ENCODE results near the gene NAV2. TPM values are rescaled to one million over a fixed set of nuclear protein-coding genes. Genes with fewer than 3 reads are reported as not detected.

Gene NAV2
- total RNA-seq, 4 donors from 2014 or later: 9.6 to 40.0 (median 23.1) TPM

GRCh38 chr11:19980957-19981669 is 268.5 kb downstream of the NAV2 start:
- Histone ChIP-seq H3K9me3 (no peaks in the 10 kb centered on the region), H3K4me3 (no peak overlapping the region), H3K27ac (peak overlapping the region; percentile 17 to 69 (median 60)), H3K27me3 (no peaks in the 10 kb centered on the region), H3K4me1 (peaks cover 8 to 32% (median 20%) of the 10 kb centered on the region in 4 donors), H3K36me3 (no peaks in the 10 kb centered on the region)
- peak; percentile 17 for DNase-seq
- TF ChIP-seq POLR2AphosphoS5 (IDR thresholded peaks at IDR 0.05) (peak in 2 of 3 donors; percentile 19 to 38), POLR2A (IDR thresholded peaks at IDR 0.05) (no peak)
- WGBS, 2 donors (ENCODE audit: low coverage in 1 of 2): 39 to 58% methylated on average over 6 to 8 of the region's 8 CpGs
- in situ Hi-C loops (cut with MboI; ENCODE audit: low pct_ligation_motif_present in 1 of 4, low pct_unique_long_range_greater_than_20kb in 1 of 4, low sequenced_read_pairs in 3 of 4): no loop called here
- intact Hi-C loops (cut with DNase I; ENCODE audit: low total_unique reads): loop anchor here (5.0 kb wide), 1 partner anchor 49 kb away; no protein-coding TSS in a partner anchor

- Histone ChIP-seq H3K27ac (peak overlapping the region; percentile 6 to 37 (median 8)), H3K36me3 (no peaks in the 10 kb centered on the region), H3K4me3 (no peak overlapping the region), H3K27me3 (no peaks in the 10 kb centered on the region), H3K9me3 (no peaks in the 10 kb centered on the region), H3K4me1 (peaks cover 8 to 33% (median 24%) of the 10 kb centered on the region in 4 donors)
- in situ Hi-C loops (cut with MboI; ENCODE audit: low pct_ligation_motif_present in 1 of 4, low pct_unique_long_range_greater_than_20kb in 1 of 4, low sequenced_read_pairs in 3 of 4) (no loop called here), intact Hi-C loops (cut with DNase I; ENCODE audit: low total_unique reads) (loop anchor here (5.0 kb wide), 1 partner anchor 51 kb away; no protein-coding TSS in a partner anchor)
- TF ChIP-seq, protein P1, sequence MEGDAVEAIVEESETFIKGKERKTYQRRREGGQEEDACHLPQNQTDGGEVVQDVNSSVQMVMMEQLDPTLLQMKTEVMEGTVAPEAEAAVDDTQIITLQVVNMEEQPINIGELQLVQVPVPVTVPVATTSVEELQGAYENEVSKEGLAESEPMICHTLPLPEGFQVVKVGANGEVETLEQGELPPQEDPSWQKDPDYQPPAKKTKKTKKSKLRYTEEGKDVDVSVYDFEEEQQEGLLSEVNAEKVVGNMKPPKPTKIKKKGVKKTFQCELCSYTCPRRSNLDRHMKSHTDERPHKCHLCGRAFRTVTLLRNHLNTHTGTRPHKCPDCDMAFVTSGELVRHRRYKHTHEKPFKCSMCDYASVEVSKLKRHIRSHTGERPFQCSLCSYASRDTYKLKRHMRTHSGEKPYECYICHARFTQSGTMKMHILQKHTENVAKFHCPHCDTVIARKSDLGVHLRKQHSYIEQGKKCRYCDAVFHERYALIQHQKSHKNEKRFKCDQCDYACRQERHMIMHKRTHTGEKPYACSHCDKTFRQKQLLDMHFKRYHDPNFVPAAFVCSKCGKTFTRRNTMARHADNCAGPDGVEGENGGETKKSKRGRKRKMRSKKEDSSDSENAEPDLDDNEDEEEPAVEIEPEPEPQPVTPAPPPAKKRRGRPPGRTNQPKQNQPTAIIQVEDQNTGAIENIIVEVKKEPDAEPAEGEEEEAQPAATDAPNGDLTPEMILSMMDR (IDR thresholded peaks at IDR 0.05): no peak
- TF ChIP-seq EP300 (IDR thresholded peaks at IDR 0.05; ENCODE audit: low read depth): no peak
- no peak for TF ChIP-seq POLR2AphosphoS5 (IDR thresholded peaks at IDR 0.05)
- no peak for TF ChIP-seq POLR2A (IDR thresholded peaks at IDR 0.05)
- no peak for DNase-seq
- 75 to 80% methylated on average over 5 of the region's 5 CpGs for WGBS, 2 donors (ENCODE audit: low coverage in 1 of 2)
These were observed 270.3 kb downstream of the NAV2 start for GRCh38 chr11:19982774-19983495.

DNA sequence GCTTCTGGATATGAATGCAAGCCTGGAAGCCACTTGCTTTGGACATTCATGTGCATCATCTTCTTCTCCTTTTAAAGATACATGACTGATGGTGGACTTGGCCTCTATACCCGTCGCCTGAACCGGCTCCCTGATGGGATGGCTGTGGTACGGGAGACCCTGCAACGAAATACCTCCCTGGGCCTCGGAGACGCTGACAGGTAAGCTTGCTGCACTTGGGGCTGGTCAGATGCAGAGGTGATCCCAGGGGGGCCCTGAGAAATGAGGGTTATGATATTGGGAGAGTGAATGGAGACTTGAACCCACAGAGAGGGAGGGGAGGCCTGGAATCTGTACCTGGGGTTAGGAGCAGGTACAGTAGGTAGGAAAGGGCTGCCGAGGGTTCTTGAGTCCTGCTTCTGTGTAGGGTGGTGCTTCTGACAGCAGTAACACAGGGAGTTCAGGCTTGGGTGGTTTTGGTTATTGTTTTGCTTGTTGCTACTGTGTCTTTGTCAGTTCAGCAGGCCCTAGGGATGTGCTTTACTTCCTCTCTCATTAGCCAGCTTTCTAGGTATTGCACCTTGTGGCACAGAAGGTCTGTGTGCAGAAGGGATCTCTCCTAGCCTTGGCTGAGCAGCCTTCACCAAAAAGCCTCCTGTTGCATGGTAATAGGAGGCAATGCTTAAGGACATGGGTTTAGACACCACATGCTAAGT is 271.6 kb downstream of the NAV2 start:
- TF ChIP-seq EP300 (IDR thresholded peaks at IDR 0.05; ENCODE audit: low read depth) (no peak), POLR2AphosphoS5 (IDR thresholded peaks at IDR 0.05) (no peak)
- H3K9me3 ChIP-seq: no peaks in the 10 kb centered on the region
- H3K27me3 ChIP-seq: no peaks in the 10 kb centered on the region
- in situ Hi-C loops (cut with MboI; ENCODE audit: low pct_ligation_motif_present in 1 of 4, low pct_unique_long_range_greater_than_20kb in 1 of 4, low sequenced_read_pairs in 3 of 4): no loop called here
- H3K27ac ChIP-seq: peak overlapping the region in 2 of 4 donors; percentile 6 to 37
- no peak overlapping the region for H3K4me3 ChIP-seq
- no peak for DNase-seq
- no peaks in the 10 kb centered on the region for H3K36me3 ChIP-seq
- 83 to 90% methylated on average over 5 to 8 of the region's 8 CpGs for WGBS, 2 donors (ENCODE audit: low coverage in 1 of 2)
- H3K4me1 ChIP-seq: peaks cover 8 to 31% (median 22%) of the 10 kb centered on the region in 4 donors
- intact Hi-C loops (cut with DNase I; ENCODE audit: low total_unique reads): loop anchor here (5.0 kb wide), 1 partner anchor 52 kb away; no protein-coding TSS in a partner anchor

DNA sequence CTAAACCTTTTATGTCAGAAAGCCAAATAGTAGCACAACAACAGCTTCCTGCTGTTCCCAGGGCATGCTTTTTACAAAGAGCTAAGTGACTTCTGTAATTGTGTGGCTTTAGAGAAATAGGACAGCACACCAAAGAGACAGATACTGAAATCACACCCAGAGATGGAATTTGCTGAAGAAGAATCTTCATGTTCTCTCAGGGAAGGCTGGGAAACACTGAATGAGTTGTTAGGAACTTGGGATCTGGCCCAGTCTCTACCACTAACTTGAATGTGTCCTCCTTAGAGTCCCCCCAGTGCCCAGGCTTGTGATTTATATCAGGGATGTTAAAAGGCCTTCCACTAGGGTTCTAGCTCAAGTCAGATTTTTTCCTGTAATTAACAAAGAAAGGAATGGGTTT is 272.5 kb downstream of the NAV2 start:
- peak overlapping the region in 1 of 4 donors; percentile 37 for H3K27ac ChIP-seq
- no peaks in the 10 kb centered on the region for H3K27me3 ChIP-seq
- H3K9me3 ChIP-seq: no peaks in the 10 kb centered on the region
- TF ChIP-seq, protein P1 (IDR thresholded peaks at IDR 0.05): no peak
- TF ChIP-seq POLR2A (IDR thresholded peaks at IDR 0.05): no peak
- no peak for TF ChIP-seq POLR2AphosphoS5 (IDR thresholded peaks at IDR 0.05)
- TF ChIP-seq EP300 (IDR thresholded peaks at IDR 0.05; ENCODE audit: low read depth): no peak
- no peak overlapping the region for H3K4me3 ChIP-seq
- peaks cover 8 to 24% (median 17%) of the 10 kb centered on the region in 4 donors for H3K4me1 ChIP-seq
- no peaks in the 10 kb centered on the region for H3K36me3 ChIP-seq
- in situ Hi-C loops (cut with MboI; ENCODE audit: low pct_ligation_motif_present in 1 of 4, low pct_unique_long_range_greater_than_20kb in 1 of 4, low sequenced_read_pairs in 3 of 4): no loop called here
- intact Hi-C loops (cut with DNase I; ENCODE audit: low total_unique reads): no loop called here
- no peak for DNase-seq

All from transverse colon (tissue), 4 donors.